Heart left ventricle (tissue), 16 donors: ENCODE results near the gene TGFBR2. TPM values are rescaled to one million over a fixed set of nuclear protein-coding genes. Genes with fewer than 3 reads are reported as not detected.

Experiments
- ATAC-seq, 4 donors: fragments of 200-7000 bp; cut with Tn5 transposase; one replicate each; pipeline ENCODE4 v1.9.1; 2020 to 2022; ENCODE audit warnings: moderate library complexity in 4 of 4, mild to moderate bottlenecking in 3 of 4, moderate number of reproducible peaks in 1 of 4
- DNase-seq, 5 donors: peaks; one replicate each; pipeline ENCODE4 v3.0.0-alpha.2; 2020
- H3K27ac ChIP-seq, 12 donors: fragments of 200-600 bp; sonication (generic) in 4 of 12; one replicate each; pipeline versions ENCODE4 v1.5.0 to v1.8.0; 2016 to 2022; ENCODE audit warnings: mild to moderate bottlenecking in 2 of 12
- H3K27me3 ChIP-seq, 9 donors: fragments of 200-600 bp; sonication (generic) in 2 of 9; one replicate each; pipeline versions ENCODE4 v1.5.1 to v1.8.0; 2016 to 2022; ENCODE audit warnings: mild to moderate bottlenecking in 3 of 9
- H3K36me3 ChIP-seq, 9 donors: fragments of 200-600 bp; sonication (generic) in 2 of 9; one replicate each; pipeline versions ENCODE4 v1.5.0 to v1.8.0; 2018 to 2022; ENCODE audit warnings: mild to moderate bottlenecking in 2 of 9
- H3K4me1 ChIP-seq, 12 donors: fragments of 200-600 bp; sonication (generic) in 4 of 12; one replicate each; pipeline versions ENCODE4 v1.5.0 to v1.8.0; 2016 to 2022; ENCODE audit warnings: mild to moderate bottlenecking in 3 of 12
- H3K4me3 ChIP-seq, 12 donors: fragments of 200-600 bp; sonication (generic) in 4 of 12; one replicate each; pipeline versions ENCODE4 v1.5.0 to v1.8.0; 2017 to 2022; ENCODE audit warnings: mild to moderate bottlenecking in 9 of 12, moderate library complexity in 4 of 12
- H3K9me3 ChIP-seq, 12 donors: fragments of 200-600 bp; sonication (generic) in 4 of 12; one replicate each; pipeline versions ENCODE4 v1.5.0 to v1.8.0; 2016 to 2022; ENCODE audit warnings: mild to moderate bottlenecking in 1 of 12
- CTCF ChIP-seq, 12 donors: fragments of 200-600 bp; sonication (generic) in 4 of 12; IDR thresholded peaks; one replicate each; pipeline versions ENCODE4 v1.5.0 to v1.8.0; 2018 to 2022; ENCODE audit warnings: antibody characterized with exemption in 12 of 12, mild to moderate bottlenecking in 5 of 12
- POLR2A ChIP-seq, 2 donors: fragments of 450-650 bp; IDR thresholded peaks; one replicate each; pipeline ENCODE4 v1.6.1; 2017; ENCODE audit warnings: antibody characterized with exemption in 2 of 2, mild to moderate bottlenecking in 2 of 2, moderate library complexity in 2 of 2
- WGBS, 4 donors: extraction: QIAGEN DNeasy Blood & Tissue Kit in 2 of 4; methylation state at CpG; one replicate each; pipeline versions ENCODE4 v1.1.5 to v1.1.7; 2013 to 2018; 5-methylcytosine and 5-hydroxymethylcytosine counted together
- intact Hi-C, 10 donors: fragments of 100-400 bp; cut with DNase I; formaldehyde crosslinking; loops; one replicate each; pipeline versions ENCODE4 v1.11.1 to v1.14.2; 2022
- polyA plus RNA-seq, 2 donors: library from polyadenylated mRNA; stranded (reverse); fragments of 200-250 nt; gene quantifications; one replicate each; pipeline ENCODE4 v1.2.3, GENCODE V29; 2013
- total RNA-seq, 9 donors: library from RNA; depleted of rRNA in 2 of 9; stranded (reverse); fragments of >200 nt in 2 of 9; fragmentation: NEBNext Ultra II Directional in 3 of 9; extraction: Animal tissue kit (Norgen Biotek cat#: 25700) in 3 of 9; gene quantifications; one replicate each; pipeline versions ENCODE4 v1.1.0 to v1.2.4, GENCODE V29; 2016 to 2023
- donor health status: ischemic (EF 13 %, LVEDD 7.1; RV severe dilation, severe dysfunction).
- donor health status: healthy with polysubstance abuse.
- donor health status: DM: no; HTN: yes; CAD: no.
- donor health status: DM: no; HTN: no; CAD: no.
- donor health status: ischemic (EF 25% LVEDD 6.9; RV normal size, moderate dysfunction).
- donor health status: ischemic (EF 25% LVEDD 5.7; RV mildly dilated, moderate dysfunction).
- donor health status: healthy.
- donor health status: DM: yes; HTN: yes; CAD: no.
- donor health status: ischemic (EF 35%, LVEDD 5.7; RV mildly dilated, moderate dysfunction).
- donor health status: nonischemic (EF 11% LVEDD 7.7; RV severe dilation, severe dysfunction).
- donor health status: DM: yes; HTN: yes; CAD: no.
- donor health status: PGD.
- donor health status: ischemic (EF 29% LVEDD 5.4; RV normal size, mild dysfunction).
- donor health status: nonischemic (EF 23%, LVEDD 6.1; RV moderate dilation, normal function).

Gene TGFBR2
- total and polyA plus RNA-seq, 11 donors = 13.8 to 217 (median 143) TPM

- DNase-seq = no peak
- Histone ChIP-seq H3K27me3 (no peaks in the 10 kb centered on the region), H3K36me3 (peaks cover 0 to 47% (median 4%) of the 10 kb centered on the region in 9 donors), H3K27ac (peak overlapping the region in 4 of 12 donors; percentile 0 to 92 (median 46)), H3K4me1 (peaks cover 24 to 97% (median 85%) of the 10 kb centered on the region in 12 donors), H3K4me3 (no peak overlapping the region), H3K9me3 (no peaks in the 10 kb centered on the region)
- 69 to 80% (median 72%) methylated on average over 3 of the region's 3 CpGs for WGBS, 4 donors
- no peak for TF ChIP-seq CTCF (IDR thresholded peaks at IDR 0.05)
- no peak for TF ChIP-seq POLR2A (IDR thresholded peaks at IDR 0.05)
- intact Hi-C loops = no loop called here
- ATAC-seq = no peak
Measured at GRCh38 chr3:30633718-30634117, 27.3 kb downstream of the TGFBR2 start.

GRCh38 chr3:30634761-30635735 is 28.6 kb downstream of the TGFBR2 start:
- H3K9me3 ChIP-seq = no peaks in the 10 kb centered on the region
- ATAC-seq (no peak), DNase-seq (no peak)
- TF ChIP-seq POLR2A (IDR thresholded peaks at IDR 0.05) (no peak), CTCF (IDR thresholded peaks at IDR 0.05) (no peak)
- H3K27ac ChIP-seq = peak overlapping the region in 8 of 12 donors; percentile 4 to 92 (median 28)
- intact Hi-C loops = no loop called here
- H3K4me1 ChIP-seq = peaks cover 26 to 97% (median 85%) of the 10 kb centered on the region in 12 donors
- no peaks in the 10 kb centered on the region for H3K27me3 ChIP-seq
- H3K4me3 ChIP-seq = peak overlapping the region in 1 of 12 donors; percentile 12
- WGBS, 4 donors = 39 to 53% (median 44%) methylated on average over 3 of the region's 3 CpGs
- H3K36me3 ChIP-seq = peaks cover 0 to 45% (median 4%) of the 10 kb centered on the region in 9 donors

- intact Hi-C loops = no loop called here
Measured at GRCh38 chr3:30637310-30638219, 31.2 kb downstream of the TGFBR2 start.

More at GRCh38 chr3:30637310-30638219, 31.2 kb downstream of the TGFBR2 start:
- H3K36me3 ChIP-seq = peaks cover 0 to 31% (median 2%) of the 10 kb centered on the region in 9 donors
- DNase-seq (no peak), ATAC-seq (peak in 1 of 4 donors; percentile 6)
- no peak for TF ChIP-seq CTCF (IDR thresholded peaks at IDR 0.05)
- TF ChIP-seq POLR2A (IDR thresholded peaks at IDR 0.05) = no peak
- H3K4me1 ChIP-seq = peaks cover 16 to 97% (median 84%) of the 10 kb centered on the region in 12 donors
- peak overlapping the region in 1 of 12 donors; percentile 90 for H3K27ac ChIP-seq
- H3K9me3 ChIP-seq = no peaks in the 10 kb centered on the region
- H3K4me3 ChIP-seq = no peak overlapping the region
- H3K27me3 ChIP-seq = no peaks in the 10 kb centered on the region
- 94 to 95% (median 95%) methylated on average over 10 of the region's 10 CpGs for WGBS, 4 donors
